NCI-H1436 treated with DMSO at 0.1 percent for 48 hours (cell line): ENCODE measurements around the gene PHC1.
"Not testable (repeated sequence)": the region's sequence is repeated elsewhere in the genome, so short reads cannot be mapped to it uniquely, and the experiment has no call there.

ENCODE experiments used
- DNase-seq: peaks from one replicate; lab custom pipeline; 2025; lab: John Stamatoyannopoulos, UW

PHC1 gene

DNA sequence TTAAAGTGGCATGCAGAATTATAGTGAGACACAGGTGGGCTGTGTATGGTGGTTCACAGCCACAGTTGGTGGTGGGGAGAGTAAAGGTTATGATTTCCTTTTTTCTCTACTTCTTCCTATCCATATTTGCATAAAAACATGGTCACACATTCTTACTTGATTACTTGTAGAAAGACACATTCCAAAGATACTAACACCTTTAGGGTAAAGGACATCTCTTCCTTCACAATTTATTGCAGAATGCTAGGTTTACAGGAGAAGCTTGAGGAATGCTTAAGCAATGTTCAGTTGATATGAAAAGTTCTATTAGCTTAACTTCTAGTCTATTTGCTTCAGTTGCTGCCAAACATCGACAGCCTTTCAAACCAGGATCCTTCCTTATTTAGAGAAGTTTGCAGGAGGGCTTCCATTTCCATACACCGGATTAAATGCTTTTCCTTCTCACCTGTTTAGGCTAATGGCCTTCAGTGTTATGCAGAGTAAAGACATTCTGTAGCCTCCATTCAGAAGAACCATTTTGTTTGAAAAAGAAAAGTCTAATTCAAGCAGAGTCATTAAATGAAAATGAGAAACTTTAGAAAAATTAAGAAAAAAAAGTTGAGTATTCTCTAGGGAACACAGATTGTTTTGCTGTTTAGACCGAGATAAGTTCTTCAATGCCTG lies 2.6 kb upstream of the PHC1 start:
- no peak for DNase-seq

DNA sequence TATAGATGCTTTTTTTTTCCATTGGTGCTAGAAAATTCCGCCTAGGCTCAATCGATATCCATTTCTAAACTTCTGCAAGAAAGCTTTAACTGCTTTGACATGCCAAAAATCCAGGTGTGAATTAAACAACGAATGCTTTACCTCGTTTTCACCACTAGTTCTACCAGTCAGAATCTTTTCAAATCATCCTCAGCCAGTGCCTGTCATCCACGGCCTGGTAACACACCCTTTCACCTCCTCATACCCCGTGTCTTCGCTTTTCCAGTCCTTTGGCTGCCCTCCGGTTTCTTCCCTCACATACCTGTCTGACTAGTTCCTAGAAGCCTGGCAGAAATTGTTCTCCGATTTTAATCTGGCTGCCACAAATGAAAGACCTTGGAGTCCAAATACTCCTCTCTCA lies 1.4 kb upstream of the PHC1 start:
- DNase-seq: no peak

DNA sequence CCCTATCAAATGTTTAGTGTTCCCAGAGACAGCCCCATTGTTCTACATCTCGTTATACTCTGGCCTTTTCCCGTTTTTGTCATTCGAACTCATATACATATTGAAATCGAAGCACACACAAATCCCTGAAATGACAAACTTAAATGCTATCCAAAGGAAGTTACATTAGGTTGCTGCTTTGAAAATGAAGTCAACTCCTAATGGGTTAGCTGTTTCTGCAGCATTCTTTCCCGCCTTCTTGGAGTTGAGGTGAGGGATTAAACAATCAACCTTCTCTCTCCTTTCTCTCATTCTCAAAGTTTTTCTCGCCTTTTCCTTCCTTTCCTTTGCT lies 642 bp upstream of the PHC1 start:
- no peak for DNase-seq

DNA sequence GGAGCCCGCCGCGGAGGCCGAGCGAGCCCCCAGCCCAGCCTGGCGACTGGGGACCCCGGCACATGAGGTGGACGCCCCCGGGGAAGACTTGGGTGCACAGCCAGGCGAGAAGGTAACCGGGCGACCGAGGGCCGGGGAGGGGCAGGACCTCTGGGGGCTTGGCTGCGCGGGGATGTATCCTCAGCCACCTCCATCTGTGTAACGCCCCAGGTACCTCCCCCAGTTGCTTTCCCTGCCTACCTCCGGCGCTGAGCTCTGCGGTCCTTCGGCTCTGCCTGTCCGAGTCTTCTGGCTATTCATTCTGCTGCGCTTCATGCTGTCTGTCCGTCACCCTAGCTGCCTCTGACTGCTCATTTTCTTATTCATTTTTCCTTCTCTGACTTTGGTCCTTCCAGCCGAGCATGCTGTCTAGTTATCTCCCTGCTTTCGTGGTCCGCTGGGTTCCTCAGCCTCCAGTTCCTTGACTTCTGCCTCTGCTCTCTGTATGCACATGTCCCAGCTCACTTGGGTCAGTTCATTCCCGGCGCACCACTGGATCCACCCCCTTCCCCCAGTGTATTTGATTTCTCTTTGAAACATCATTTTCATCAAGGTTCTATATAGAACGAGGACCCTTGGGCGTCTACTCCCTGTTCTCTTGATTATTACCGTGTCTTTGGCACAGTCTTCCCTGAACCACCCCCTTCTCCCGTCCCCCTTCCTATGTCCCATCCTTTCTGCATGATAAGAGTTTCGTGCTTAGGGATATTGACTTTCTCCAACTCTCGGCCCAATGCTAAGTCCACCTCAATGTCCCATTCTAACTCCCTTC lies 612 bp downstream of the PHC1 start:
- DNase-seq: no peak

DNA sequence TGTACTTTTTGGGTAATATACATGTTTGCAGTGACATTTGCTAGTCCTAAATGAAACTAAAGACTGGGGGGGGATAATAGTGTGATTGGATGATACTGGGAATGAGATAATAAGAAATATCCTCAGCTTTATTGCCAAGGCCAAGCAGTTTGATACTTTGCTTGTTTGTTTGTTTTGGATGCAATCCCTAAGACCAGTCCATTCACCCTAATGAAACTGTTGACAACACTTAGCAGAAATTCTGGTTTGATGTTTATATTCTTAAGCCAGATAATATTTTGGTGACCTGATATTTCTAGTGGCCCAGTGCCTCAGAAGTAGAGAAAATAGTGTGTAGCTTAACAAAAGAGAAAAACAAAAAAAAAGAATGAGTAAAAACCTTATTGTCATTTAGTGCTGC lies 1.8 kb downstream of the PHC1 start:
- DNase-seq: no peak

DNA sequence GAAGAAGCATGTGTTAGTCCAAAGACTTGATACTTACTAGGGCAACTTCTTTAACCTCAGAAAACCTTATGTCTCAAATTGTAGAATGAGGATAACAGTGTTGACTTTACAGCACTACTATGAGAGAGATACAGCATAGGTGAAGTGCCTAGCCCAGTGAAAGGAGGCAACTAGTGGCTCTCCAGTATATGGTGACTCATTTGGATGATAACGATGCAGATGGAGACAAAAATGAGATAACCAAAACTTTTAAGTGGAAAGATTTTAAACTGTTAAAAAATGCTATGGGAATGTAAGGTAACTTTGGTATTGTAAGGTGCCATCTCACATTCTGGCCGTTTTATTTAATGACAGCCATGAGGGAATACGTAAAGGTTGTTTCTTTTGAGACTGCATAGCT lies 2.7 kb downstream of the PHC1 start:
- DNase-seq: no peak

DNA sequence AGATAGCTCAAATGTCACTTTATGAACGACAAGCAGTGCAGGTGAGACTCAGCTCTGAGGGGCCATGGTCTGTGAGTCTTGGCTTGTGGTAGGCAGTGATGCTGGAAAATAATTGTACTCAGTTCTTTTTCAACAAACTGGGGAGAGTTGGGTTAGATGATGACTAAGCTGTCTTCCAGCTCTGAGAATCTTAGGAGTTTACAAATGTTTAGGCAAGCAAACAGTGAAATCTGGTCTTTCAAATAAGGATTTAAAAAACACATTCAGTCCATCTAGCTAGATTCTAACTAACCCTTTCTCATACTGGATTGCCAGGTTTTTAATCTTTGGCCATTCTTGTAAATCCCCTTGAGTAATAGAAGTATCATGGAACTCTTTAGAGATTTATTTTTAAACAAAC lies 3.4 kb downstream of the PHC1 start:
- DNase-seq: no peak

DNA sequence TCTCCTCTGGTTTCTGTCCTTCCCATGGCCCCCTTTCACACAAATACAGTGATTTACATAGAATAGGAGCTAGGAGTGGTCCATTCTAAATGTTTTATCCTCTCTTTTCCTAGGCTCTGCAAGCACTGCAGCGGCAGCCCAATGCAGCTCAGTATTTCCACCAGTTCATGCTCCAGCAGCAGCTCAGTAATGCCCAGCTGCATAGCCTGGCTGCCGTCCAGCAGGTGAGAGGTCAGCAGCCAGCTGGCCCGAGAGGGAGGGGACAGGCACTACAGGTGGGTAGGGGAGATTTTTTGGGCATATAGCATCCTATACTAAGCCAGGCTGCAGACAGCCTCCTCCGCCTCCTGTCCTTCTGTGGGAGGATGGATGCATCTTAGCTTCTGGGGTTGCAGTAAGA lies 5.3 kb downstream of the PHC1 start:
- not testable (repeated sequence) for DNase-seq

DNA sequence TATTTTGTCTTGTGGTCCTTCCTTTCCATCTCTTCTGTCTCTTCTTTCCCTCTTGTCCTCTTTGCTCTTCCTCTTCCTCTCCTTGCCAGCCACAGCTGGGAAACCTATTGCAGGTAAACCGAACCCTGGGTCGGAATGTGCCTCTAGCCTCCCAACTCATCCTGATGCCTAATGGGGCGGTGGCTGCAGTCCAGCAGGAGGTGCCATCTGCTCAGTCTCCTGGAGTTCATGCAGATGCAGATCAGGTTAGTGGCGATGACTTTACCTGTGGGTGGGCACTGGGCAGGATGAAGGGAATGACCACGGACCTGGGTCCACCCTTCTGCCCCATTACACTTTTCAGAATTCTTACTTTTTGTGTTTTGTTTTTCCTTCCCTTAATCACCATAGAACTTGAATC lies 8.2 kb downstream of the PHC1 start:
- no peak for DNase-seq

DNA sequence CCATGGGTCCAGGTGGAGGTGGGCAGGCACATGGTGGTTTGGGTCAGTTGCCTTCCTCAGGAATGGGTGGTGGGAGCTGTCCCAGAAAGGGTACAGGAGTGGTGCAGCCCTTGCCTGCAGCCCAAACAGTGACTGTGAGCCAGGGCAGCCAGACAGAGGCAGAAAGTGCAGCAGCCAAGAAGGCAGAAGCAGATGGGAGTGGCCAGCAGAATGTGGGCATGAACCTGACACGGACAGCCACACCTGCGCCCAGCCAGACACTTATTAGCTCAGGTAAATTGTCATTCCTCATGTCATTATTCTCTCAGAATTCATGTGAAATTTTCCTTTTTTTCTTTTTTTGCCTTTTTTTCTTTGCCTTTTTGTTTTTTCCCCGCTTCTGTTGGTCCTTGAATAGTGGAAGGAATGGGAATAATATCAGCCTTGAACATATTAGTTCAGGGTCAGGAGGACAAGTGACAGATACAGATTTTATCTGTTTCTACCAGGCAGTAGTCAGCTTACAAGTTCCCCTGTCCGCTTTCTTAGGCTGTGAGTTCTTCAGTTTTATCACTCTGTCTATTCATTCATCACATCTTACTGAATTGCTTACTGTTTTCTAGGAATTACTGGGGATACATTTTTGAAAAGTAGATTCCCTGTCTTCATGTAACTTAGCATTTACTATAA lies 16.5 kb downstream of the PHC1 start:
- DNase-seq: not testable (repeated sequence)

DNA sequence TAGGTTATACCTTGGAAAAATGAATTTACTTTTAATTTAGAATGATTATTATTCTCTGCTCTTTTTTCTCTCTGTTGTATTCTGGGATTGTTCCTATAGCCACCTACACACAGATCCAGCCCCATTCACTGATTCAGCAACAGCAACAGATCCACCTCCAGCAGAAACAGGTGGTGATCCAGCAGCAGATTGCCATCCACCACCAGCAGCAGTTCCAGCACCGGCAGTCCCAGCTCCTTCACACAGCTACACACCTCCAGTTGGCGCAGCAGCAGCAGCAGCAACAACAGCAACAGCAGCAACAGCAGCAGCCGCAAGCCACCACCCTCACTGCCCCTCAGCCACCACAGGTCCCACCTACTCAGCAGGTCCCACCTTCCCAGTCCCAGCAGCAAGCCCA lies 18.2 kb downstream of the PHC1 start:
- DNase-seq: not testable (repeated sequence)

DNA sequence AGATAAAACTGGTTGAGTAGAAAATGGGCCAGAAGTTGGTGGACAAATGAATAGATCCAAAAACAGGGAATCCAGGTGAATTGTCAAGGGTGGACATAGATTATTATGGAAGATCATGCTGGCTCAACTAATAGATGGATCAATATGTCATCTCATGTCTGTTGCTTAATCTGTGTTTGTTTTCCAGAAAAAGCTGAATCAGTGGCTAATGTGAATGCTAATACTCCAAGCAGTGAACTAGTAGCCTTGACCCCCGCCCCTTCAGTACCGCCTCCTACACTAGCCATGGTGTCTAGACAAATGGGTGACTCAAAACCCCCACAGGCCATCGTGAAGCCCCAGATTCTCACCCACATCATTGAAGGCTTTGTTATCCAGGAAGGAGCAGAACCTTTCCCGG lies 19.8 kb downstream of the PHC1 start:
- not testable (repeated sequence) for DNase-seq

DNA sequence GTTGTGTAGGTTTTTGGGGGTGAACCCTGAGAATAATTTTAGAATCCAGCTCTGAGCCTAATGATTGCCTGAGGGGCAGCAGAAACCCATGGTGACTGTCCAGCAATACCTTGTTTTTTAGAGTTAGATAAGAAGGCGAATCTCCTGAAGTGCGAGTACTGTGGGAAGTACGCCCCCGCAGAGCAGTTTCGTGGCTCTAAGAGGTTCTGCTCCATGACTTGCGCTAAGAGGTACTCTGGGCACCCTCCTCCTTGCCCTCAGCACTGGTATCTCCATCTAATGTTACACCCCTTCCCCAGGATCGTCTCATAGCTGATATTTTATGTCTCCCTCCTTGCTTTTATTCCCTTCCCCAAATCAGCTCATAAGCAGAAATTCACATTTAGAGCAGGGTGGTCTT lies 22.4 kb downstream of the PHC1 start:
- no peak for DNase-seq

DNA sequence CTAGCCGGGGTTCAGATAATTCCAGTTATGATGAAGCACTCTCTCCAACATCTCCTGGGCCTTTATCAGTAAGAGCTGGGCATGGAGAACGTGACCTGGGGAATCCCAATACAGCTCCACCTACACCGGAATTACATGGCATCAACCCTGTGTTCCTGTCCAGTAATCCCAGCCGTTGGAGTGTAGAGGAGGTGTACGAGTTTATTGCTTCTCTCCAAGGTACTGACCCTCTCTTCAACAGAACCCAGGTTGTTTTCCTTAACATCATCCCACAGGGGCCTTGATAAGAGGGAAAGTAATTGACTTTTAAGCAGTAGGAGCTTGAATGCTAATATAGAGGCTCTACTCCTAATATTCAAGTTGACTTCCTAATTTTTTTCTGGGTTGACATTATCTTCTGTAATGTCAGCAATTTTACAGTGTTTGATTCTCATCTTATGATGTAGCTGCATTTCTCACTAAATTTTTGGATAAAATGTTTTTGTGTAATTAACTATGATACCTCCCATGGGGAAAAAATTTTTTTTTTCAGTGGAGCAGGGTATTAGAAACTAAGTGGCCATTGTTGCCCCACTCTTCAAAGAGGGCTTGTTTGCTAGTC lies 23.6 kb downstream of the PHC1 start:
- not testable (repeated sequence) for DNase-seq

DNA sequence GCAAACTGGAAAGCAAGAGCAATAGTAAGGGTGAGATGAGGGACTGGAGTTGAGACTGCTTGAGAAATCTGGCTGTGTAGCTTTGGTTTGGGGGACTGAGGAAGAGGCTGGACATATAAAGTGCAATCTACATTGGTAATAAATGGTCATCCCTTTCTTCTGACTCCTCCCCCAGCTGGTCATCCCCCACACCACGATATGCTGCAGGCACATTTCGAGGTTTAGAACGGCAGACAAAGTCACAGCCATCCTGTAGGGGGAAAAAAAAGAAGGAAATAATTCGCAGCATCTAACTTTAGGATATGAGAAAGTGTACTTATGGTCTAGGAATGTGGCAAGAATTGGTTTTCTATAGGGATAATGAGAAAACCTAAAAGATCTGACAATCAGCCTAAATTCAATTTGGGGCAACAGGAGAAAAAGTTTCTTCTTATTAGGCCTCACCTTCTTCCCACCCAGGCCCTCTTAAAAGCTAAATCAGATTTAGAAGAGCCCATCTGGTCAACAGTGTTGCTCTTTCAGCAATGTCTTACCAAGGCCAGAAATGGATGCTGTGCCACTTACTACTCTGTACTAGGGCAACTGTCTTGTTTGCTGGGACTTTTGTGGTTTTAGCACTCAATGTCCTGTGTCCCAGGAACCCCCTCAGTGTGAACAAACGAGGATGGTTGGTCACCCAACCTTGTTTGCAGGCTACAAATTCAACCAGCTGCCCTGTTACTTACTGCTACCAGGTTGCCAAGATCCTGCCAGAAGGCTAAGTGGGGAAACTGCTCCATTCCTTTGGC lies 27.6 kb downstream of the PHC1 start:
- DNase-seq: no peak

DNA sequence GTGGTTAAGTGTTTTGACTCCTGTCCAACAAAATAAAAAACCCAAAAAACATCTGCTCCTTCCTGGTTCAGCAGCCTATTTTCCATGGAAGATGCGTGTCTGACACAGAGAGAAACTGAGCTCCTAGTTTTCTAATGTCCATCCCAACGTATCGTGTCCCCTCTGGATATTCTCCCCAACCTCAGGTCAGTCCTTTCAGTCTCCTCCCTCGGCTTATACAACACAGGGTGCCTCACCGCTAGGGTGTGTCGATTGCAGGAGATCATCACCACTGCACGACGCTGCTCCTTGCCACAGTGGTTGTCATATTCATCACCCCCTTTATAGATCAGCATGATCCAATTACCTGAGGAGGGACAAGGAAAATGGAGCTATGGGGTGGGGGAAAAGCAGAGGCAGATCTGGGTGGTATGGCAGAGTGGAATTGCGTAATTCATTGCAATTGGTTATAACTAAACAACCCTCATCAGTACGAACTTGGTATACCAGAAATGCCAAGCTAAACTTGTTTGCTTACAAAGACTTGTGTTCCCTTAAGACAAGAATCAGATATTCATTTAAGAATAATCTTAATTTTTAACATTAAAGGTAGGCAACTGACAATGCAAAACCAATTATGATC lies 29.4 kb downstream of the PHC1 start:
- DNase-seq: no peak

DNA sequence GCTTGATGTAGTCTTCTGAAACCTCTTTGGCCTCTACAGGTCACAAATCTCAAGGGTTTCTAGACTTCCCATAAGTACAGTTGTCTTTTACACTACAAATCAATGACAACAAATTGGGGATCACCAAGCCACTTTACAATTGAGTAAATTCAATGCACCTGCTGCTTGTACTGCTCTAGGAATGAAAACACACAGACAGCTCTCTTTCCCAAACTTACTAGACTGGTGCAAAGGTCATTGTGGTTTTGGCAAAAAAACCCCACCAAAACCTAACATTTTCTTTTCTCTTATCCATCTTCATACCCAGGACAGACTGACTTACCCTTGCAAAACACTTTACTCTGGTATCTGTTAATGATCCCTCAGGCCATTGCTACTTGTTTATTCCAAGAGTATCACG lies 32.4 kb downstream of the PHC1 start:
- DNase-seq: no peak

DNA sequence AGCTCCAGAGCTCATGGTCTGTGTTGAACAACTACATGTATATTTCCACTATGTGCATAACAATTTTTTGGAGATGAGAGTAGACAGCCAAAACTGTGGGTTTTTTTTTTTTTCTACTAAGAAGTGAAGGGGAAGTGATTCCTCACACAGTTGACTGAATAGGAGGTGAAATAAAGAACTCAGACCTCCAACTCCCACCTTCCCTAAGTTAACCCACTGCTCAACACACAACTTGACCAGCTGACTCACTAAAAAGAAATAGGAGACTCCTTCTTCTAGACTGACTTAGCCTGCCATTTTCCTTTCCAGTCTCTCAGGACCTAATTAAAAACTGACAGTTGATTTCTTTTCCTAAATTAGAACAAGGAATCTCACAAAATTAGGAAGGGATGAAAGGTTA lies 33.4 kb downstream of the PHC1 start:
- no peak for DNase-seq

DNA sequence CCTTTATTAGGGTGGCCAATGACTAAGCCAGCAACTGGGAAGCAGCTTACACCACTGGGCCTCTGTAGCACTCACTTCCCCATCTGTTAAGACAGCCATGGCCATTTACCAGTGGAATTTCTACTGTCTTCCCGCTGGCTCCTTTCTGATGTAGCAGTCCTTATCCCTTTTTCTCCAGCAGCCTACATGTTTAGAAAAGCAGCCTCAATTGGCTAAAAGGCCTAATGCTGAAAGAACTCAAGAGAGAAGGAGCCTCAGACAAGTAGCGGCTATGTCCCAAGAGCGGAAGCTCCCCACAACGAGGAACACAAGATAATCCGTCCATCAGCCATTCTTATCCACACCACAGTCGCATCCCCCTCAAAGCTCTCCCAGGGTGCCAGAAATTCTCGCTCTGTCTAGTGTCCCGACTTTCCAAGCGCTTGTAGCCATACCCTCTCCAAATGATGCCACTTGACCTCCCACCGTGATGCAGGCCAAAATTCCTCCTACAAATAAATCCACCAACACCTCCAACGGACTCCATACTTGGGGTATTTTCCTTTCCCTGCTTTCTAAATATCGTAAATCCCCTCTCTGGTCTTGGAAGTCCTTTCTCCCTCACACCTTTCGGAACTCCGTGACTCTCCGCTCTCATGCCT lies 34.5 kb downstream of the PHC1 start:
- no peak for DNase-seq

DNA sequence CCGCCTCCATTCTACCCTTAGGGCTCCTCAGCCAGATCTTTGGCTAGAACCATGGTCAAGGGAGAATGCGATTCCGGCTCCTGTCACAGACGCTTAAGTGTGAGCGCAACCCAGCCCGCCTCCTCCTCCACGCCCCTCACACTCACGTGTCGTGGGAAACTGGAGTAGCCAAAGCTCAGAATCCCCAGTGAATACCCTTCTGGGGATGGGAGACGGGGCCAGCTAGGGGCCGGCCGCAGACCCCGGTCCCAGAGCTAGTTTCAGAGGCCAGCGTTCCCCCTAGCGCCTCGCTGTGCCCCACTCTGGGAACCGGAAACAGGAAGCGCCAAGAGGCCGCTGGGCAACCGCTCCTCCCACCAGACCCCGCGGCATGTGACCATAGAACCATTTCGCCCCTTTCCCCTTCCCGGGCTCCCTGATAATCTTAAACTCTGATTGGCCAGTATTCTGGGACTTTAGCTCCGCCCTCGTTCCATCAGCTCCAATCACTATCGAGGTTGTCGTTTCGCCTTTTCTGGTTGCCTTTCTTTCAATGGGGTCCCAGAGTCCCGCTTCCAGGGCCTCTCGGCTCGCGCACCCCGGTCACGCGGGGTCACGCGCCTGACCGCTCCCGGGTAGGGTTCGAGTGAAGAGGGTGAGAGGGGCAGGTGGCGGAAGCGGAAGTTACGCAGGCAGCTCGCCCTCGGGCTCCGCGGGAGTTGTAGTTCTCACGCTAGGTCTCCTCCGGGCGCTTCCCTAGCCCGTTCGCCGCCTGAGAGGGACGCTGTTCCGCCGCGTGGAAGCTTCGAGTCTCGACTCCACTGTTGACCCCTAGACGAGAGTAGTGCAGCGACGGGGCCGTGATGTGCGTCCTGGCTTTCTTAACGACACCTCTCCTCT lies 35.3 kb downstream of the PHC1 start, which contains the start of gene M6PR:
Gene M6PR (minus strand): TSS at position 304 of the 879 bp plus-strand sequence. CDS start 3,241 bp downstream, outside the sequence.
- peak; percentile 73 for DNase-seq
